Upper lobe of right lung (tissue), 1 donor: ENCODE results near the gene KCNJ9. TPM values are rescaled to one million over a fixed set of nuclear protein-coding genes. Genes with fewer than 3 reads are reported as not detected.
"Not testable (repeated sequence)": the region's sequence is repeated elsewhere in the genome, so short reads cannot be mapped to it uniquely, and the experiment has no call there.

Experiments
- ATAC-seq: fragments of 200-7000 bp; cut with Tn5 transposase; one replicate; pipeline ENCODE4 v1.9.1; 2020; ENCODE audit warnings: mild to moderate bottlenecking, moderate library complexity
- DNase-seq: peaks from one replicate; pipeline ENCODE4 v3.0.0-alpha.2; 2020
- H3K27ac ChIP-seq: fragments of 200-600 bp; one replicate; pipeline ENCODE4 v1.8.0; 2022
- H3K27me3 ChIP-seq: fragments of 200-600 bp; one replicate; pipeline ENCODE4 v1.8.0; 2022; ENCODE audit warnings: mild to moderate bottlenecking
- H3K36me3 ChIP-seq: fragments of 200-600 bp; one replicate; pipeline ENCODE4 v1.8.0; 2022
- H3K4me1 ChIP-seq: fragments of 200-600 bp; one replicate; pipeline ENCODE4 v1.8.0; 2022
- H3K4me3 ChIP-seq: fragments of 200-600 bp; one replicate; pipeline ENCODE4 v1.8.0; 2022; ENCODE audit warnings: mild to moderate bottlenecking
- H3K9me3 ChIP-seq: fragments of 200-600 bp; one replicate; pipeline ENCODE4 v1.8.0; 2022
- CTCF ChIP-seq: fragments of 200-600 bp; IDR thresholded peaks from one replicate; pipeline ENCODE4 v1.8.0; 2022; ENCODE audit warnings: antibody characterized with exemption
- intact Hi-C: fragments of 100-400 bp; cut with DNase I; formaldehyde crosslinking; loops from one replicate; pipeline ENCODE4 v1.11.0; 2022
- total RNA-seq: library from RNA; stranded (reverse); fragmentation: NEBNext Ultra II Directional; extraction: Animal tissue kit (Norgen Biotek cat#: 25700); gene quantifications from one replicate; pipeline ENCODE4 v1.2.1, GENCODE V29; 2021
- donor health status: DM: no; HTN: yes; CAD: no; lungs with severe emphysema.

The KCNJ9 gene
- total RNA-seq, 1 donor from 2014 or later = not detected

- no peak overlapping the region for H3K27ac ChIP-seq
- DNase-seq = no peak
- no peaks in the 10 kb centered on the region for H3K9me3 ChIP-seq
- H3K27me3 ChIP-seq = no peaks in the 10 kb centered on the region
- no peaks in the 10 kb centered on the region for H3K36me3 ChIP-seq
- no peak overlapping the region for H3K4me3 ChIP-seq
- TF ChIP-seq CTCF = peak; percentile 57
- H3K4me1 ChIP-seq = peaks cover 9% of the 10 kb centered on the region
- intact Hi-C loops = no loop called here
- peak; percentile 86 for ATAC-seq
Measured at GRCh38 chr1:160046494-160047110, 34.7 kb upstream of the KCNJ9 start.

- Histone ChIP-seq H3K4me3 (no peak overlapping the region), H3K27ac (no peak overlapping the region), H3K27me3 (no peaks in the 10 kb centered on the region), H3K36me3 (no peaks in the 10 kb centered on the region), H3K9me3 (no peaks in the 10 kb centered on the region), H3K4me1 (peaks cover 9% of the 10 kb centered on the region)
- ATAC-seq (no peak), DNase-seq (no peak)
- TF ChIP-seq CTCF = no peak
- intact Hi-C loops = no loop called here
Measured at GRCh38 chr1:160047111-160047991, 34.0 kb upstream of the KCNJ9 start.

GRCh38 chr1:160048335-160048734, 33.0 kb upstream of the KCNJ9 start:
- peaks cover 9% of the 10 kb centered on the region for H3K4me1 ChIP-seq
- H3K9me3 ChIP-seq = no peaks in the 10 kb centered on the region
- ATAC-seq (no peak), DNase-seq (no peak)
- no peaks in the 10 kb centered on the region for H3K36me3 ChIP-seq
- no peak overlapping the region for H3K4me3 ChIP-seq
- peaks cover 5% of the 10 kb centered on the region for H3K27me3 ChIP-seq
- H3K27ac ChIP-seq = no peak overlapping the region
- intact Hi-C loops = no loop called here
- no peak for TF ChIP-seq CTCF

- intact Hi-C loops = no loop called here
- no peak overlapping the region for H3K4me3 ChIP-seq
- H3K4me1 ChIP-seq = peaks cover 9% of the 10 kb centered on the region
- H3K27me3 ChIP-seq = peaks cover 5% of the 10 kb centered on the region
- no peak for DNase-seq
- no peaks in the 10 kb centered on the region for H3K9me3 ChIP-seq
- no peak for ATAC-seq
- TF ChIP-seq CTCF = no peak
- no peak overlapping the region for H3K27ac ChIP-seq
- no peaks in the 10 kb centered on the region for H3K36me3 ChIP-seq
Measured at GRCh38 chr1:160049101-160049500, 32.2 kb upstream of the KCNJ9 start.

- intact Hi-C loops, H3K27ac ChIP-seq, H3K4me3 ChIP-seq, DNase-seq, H3K9me3 ChIP-seq, H3K36me3 ChIP-seq, ATAC-seq, H3K27me3 ChIP-seq, H3K4me1 ChIP-seq: not testable (repeated sequence)
Measured at GRCh38 chr1:160050182-160050581, 31.2 kb upstream of the KCNJ9 start.

- intact Hi-C loops = no loop called here
- ATAC-seq (no peak), DNase-seq (no peak)
- H3K9me3 ChIP-seq = no peaks in the 10 kb centered on the region
- TF ChIP-seq CTCF = no peak
- no peak overlapping the region for H3K4me3 ChIP-seq
- H3K36me3 ChIP-seq = no peaks in the 10 kb centered on the region
- H3K27me3 ChIP-seq = peaks cover 14% of the 10 kb centered on the region
- H3K27ac ChIP-seq = no peak overlapping the region
- peaks cover 9% of the 10 kb centered on the region for H3K4me1 ChIP-seq
Measured at GRCh38 chr1:160050619-160051018, 30.7 kb upstream of the KCNJ9 start.
